ENCODE data around the gene TDO2.

The TDO2 gene

GRCh38 chr4:155953151-155954117, 49.9 kb downstream of the TDO2 start, which contains the start of gene CTSO:
Gene CTSO, minus strand, starts transcription at chr4:155953866. Its CDS starts 19 bp downstream, at chr4:155953847.
- peak; percentile 44 for DNase-seq (ENCODE audit: low spot score)
- FAIRE-seq: peak; percentile 8

DNA sequence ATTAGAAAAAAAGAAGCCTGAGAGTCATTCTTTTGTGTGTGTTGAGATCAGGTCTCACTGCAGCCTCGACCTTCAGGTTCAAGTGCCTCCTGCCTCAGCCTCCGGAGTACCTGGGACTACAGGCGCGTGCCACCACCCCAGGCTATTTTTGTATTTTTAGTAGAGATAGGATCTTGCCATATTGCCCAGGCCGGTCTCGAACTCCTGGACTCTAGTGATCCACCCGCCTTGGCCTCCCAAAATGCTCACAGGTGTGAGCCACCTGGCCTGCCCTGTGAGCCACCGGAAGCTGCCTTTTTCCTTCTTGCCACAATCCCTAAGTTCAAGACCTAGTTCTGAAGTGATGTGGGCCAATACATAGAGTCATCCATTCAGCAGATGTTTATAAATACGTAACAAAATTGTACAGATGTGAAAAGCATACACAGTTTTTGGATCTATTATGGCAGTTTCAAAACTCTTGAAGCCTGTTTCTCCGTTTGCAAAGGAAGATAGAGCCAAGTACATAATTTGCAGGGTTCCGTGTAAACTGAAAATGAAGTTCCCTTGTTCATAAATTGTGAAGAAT, 50.7 kb downstream of the TDO2 start:
- no peak for FAIRE-seq
- no peak for DNase-seq (ENCODE audit: low spot score)

GRCh38 chr4:155954939-155955338, 51.4 kb downstream of the TDO2 start:
- no peak for DNase-seq (ENCODE audit: low spot score)
- FAIRE-seq: no peak

DNA sequence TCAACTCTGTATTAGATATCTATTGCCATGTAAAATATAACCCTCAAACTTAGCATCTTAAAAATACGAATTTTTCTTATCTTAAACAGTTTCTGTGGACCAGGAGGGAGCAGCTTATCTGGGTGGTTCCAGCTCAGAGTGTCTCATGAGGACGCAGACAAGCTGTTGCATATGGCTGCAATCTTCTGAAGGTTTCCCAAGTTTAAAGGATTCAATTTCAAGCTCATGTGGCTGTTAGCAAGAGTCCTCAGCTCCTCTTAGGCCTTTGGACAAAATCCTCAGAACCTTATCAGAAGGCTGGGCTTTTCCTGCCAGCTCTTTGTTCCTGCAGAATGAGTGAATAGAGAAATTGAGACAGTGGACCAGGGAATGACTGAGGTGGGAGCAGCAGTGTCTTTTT, 53.0 kb downstream of the TDO2 start:
- FAIRE-seq (no peak), DNase-seq (ENCODE audit: low spot score) (no peak)

- FAIRE-seq: no peak
These were observed 55.9 kb downstream of the TDO2 start for GRCh38 chr4:155959417-155959816.

DNA sequence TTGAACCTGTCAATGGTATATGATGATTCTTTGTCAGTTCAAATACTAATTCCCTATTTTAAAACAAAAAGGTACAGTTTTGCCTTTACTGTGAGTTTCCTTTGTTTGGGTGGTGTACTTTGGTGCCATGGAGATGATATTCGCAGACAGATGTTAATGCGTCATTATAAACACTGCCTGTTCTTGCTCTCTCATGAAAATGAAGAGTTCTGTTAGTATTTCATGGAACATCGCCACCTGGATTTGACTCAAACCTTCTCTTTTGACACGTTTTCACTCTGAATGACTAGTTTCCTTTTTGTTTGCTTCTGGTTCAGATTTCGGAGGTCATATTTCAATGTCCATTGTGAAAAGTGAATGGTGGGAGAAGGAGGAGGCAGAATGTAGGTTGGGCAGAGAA, 57.0 kb downstream of the TDO2 start:
- FAIRE-seq (no peak), DNase-seq (ENCODE audit: low spot score) (no peak)

More at GRCh38 chr4:155959417-155959816, 55.9 kb downstream of the TDO2 start:
- no peak for DNase-seq (ENCODE audit: low spot score)

GRCh38 chr4:155961575-155961974, 58.1 kb downstream of the TDO2 start:
- FAIRE-seq: no peak
- no peak for DNase-seq (ENCODE audit: low spot score)

- DNase-seq (ENCODE audit: low spot score) (no peak), FAIRE-seq (no peak)
These were observed 59.3 kb downstream of the TDO2 start for GRCh38 chr4:155962767-155963166.

DNA sequence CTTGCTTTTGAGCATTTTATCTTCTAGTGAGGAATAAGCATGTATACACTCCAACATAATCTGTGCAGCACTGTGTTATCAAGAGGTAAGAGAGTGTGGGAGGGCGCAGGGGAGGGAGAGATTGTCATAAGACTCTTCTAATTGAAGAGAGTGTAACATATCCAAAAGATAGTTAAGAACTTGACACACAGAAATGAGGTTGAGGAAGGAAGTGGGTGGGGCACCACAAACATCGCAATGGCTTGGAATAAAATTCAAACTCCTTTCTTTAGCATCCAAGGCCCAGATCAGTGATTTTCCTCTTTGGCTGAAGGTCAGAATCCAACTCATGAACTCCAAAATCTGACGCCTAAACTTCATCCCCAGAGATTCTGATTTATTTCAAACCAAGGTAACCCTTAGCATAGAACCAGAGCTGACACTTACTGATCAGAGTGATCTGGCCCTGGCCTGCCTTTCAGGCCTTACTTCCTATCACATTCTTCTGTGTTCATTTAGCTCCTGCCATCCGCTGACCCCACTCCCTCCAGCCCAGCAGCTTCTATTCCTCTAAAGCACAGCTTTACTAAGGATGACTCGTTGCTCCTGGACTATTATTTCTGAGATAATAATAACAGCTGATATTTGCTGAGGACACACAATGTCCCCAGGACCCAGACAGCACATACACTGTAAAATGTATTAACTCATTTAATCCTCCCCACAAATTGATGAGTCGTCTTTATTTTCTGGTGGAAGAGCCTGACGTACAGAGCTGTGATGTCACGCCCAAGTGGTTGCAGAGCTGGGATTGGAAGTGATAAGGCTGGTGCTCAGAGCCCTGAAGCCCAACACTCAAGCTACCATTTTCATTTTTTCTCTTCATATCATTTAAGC, 60.8 kb downstream of the TDO2 start:
- no peak for DNase-seq (ENCODE audit: low spot score)
- no peak for FAIRE-seq

- DNase-seq (ENCODE audit: low spot score): no peak
- no peak for FAIRE-seq
These were observed 62.7 kb downstream of the TDO2 start for GRCh38 chr4:155966171-155966570.

DNA sequence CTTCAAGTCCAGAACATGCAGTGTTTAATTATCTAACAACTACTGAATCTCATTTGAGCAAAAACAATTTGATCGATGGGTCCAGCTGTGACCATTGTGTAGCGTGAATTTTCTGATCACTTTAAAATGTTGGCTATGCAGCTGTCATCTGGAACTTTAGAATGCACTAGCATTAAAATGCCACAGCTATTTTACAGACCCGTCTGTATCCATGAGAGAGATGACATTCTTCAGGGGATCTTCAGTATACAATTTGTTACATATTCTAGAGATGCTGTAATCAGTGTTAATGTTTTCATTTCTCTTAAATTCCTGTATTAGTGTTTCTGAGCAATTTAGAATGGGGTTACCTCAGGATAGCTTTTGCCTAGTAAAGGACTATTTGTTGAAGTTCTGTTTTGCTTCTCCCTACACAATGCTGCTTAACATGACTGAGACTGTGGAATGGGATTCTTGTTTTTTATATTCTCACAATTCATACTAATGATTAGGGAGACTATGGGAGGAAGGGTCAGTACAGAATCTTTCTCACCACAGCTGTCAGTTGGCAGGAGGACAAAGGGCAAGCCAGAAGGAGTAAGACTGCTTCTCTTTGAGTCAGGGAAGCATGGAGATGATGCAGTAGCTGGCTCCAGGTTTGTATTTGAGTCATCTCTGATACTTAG, 63.4 kb downstream of the TDO2 start:
- no peak for DNase-seq (ENCODE audit: low spot score)
- FAIRE-seq: no peak
